OCI-LY7 (cell line): ENCODE data around the gene RPP25.

Experiments
- CTCF ChIP-seq: fragments of 200-600 bp; sonication (generic); conservative IDR thresholded peaks from 2 replicates; pipeline ENCODE4 v1.5.1; 2014; ENCODE audit warnings: mild to moderate bottlenecking, antibody characterized with exemption, low read length, moderate library complexity, mixed read lengths
- EZH2phosphoT487 ChIP-seq: fragments of 200-600 bp; sonication (generic); IDR thresholded peaks from 2 replicates; pipeline ENCODE4 v1.6.1; 2018; ENCODE audit warnings: low read depth, borderline replicate concordance, mild to moderate bottlenecking, mixed run types, antibody characterized with exemption, low read length, moderate library complexity, mixed read lengths

- TF ChIP-seq CTCF (no peak), EZH2phosphoT487 (no peak)
Observed at GRCh38 chr15:74997141-74997540, 40.6 kb upstream of the RPP25 start.
